ENCODE data around the gene C3AR1. TPM values are rescaled to one million over a fixed set of nuclear protein-coding genes. Genes with fewer than 3 reads are reported as not detected.

The C3AR1 gene
- total and polyA plus RNA-seq, 2 donors (not counting 3 experiments of a cell fraction or from before 2014, with no cell fraction given), result 0.22 to 0.70 TPM

GRCh38 chr12:8014836-8015235 lies 51.3 kb downstream of the C3AR1 start:
- H3K27me3 ChIP-seq (ENCODE audit: control insufficient read depth in 2 of 2, insufficient read depth in 2 of 2, low read length in 2 of 2), result peaks cover 26 to 41% of the 10 kb centered on the region in 2 experiments
- H3K4me2 ChIP-seq (ENCODE audit: insufficient read depth, low read length), result no peak overlapping the region
- H3K36me3 ChIP-seq (ENCODE audit: control insufficient read depth in 2 of 2, extremely low read depth in 1 of 2, insufficient read depth in 2 of 2, low read length in 2 of 2), result no peaks in the 10 kb centered on the region
- DNase-seq (ENCODE audit: low read depth, low spot score), result no peak
- no peak overlapping the region for H3K9ac ChIP-seq (replicated peaks; ENCODE audit: extremely low read depth, insufficient read depth, low read length)
- no peaks in the 10 kb centered on the region for H3K9me1 ChIP-seq (replicated peaks; ENCODE audit: control insufficient read depth, extremely low read depth, insufficient read depth, low read length)
- no peaks in the 10 kb centered on the region for H3K9me3 ChIP-seq (replicated peaks; ENCODE audit: control insufficient read depth, insufficient read depth, low read length)
- CTCF ChIA-PET, result no interaction called here
- H3K4me3 ChIP-seq (replicated peaks in 1 of 3; ENCODE audit: insufficient read depth in 1 of 3, low read depth in 1 of 3, low read length in 3 of 3), result no peak overlapping the region
- H3K4me1 ChIP-seq (ENCODE audit: control insufficient read depth, extremely low read depth, insufficient read depth, low read length), result no peaks in the 10 kb centered on the region
- intact Hi-C loops (cut with micrococcal nuclease), result no loop called here
- no TSS peak for BruUV-seq (replicated peaks)
- no peaks in the 10 kb centered on the region for H4K20me1 ChIP-seq (replicated peaks; ENCODE audit: control insufficient read depth, extremely low read depth, insufficient read depth, low read length)
- H3K27ac ChIP-seq (ENCODE audit: insufficient read depth, low read depth, low read length), result no peak overlapping the region
- no peak for TF ChIP-seq FOS (IDR thresholded peaks at IDR 0.05; ENCODE audit: borderline replicate concordance, insufficient read depth, low read length)
- no peak for TF ChIP-seq MYC (IDR thresholded peaks at IDR 0.05; ENCODE audit: low read depth, low read length)
- TF ChIP-seq CTCF (IDR thresholded peaks at IDR 0.05; ENCODE audit: extremely low read depth in 1 of 2, insufficient read depth in 1 of 2, low read depth in 1 of 2, low read length in 2 of 2), result no peak
- TF ChIP-seq JUN (IDR thresholded peaks at IDR 0.05; ENCODE audit: borderline replicate concordance, insufficient read depth, insufficient read length, low read depth), result no peak
- TF ChIP-seq POLR2AphosphoS5 (IDR thresholded peaks at IDR 0.05; ENCODE audit: insufficient read depth, low read depth, low read length), result no peak
- TF ChIP-seq POLR2A (IDR thresholded peaks at IDR 0.05; ENCODE audit: low read depth, low read length), result no peak
- TF ChIP-seq MAX (IDR thresholded peaks at IDR 0.05; ENCODE audit: insufficient read depth, insufficient read length), result no peak
- TF ChIP-seq GATA2 (IDR thresholded peaks at IDR 0.05; ENCODE audit: insufficient read depth, insufficient read length, low read depth, low read length), result no peak
- no peak for TF ChIP-seq EZH2 (IDR thresholded peaks at IDR 0.05; ENCODE audit: borderline replicate concordance, low read depth, low read length, severe bottlenecking)
- no peaks in the 10 kb centered on the region for H3K79me2 ChIP-seq (ENCODE audit: control insufficient read depth, insufficient read depth, low read length)
- no peak overlapping the region for H2AFZ ChIP-seq (ENCODE audit: low read depth, low read length)
- dilution Hi-C loops (cut with MboI; ENCODE audit: extremely low pct_ligation_motif_present, low sequenced_read_pairs), result no loop called here
- FAIRE-seq, result no peak
- POLR2A ChIA-PET, result no interaction called here

Measured in endothelial cell of umbilical vein (primary cell).